ENCODE results near the gene VENTX. TPM values are rescaled to one million over a fixed set of nuclear protein-coding genes. Genes with fewer than 3 reads are reported as not detected.

VENTX gene
- total and polyA plus RNA-seq, 4 donors = 0.06 to 0.24 (median 0.14) TPM; not detected in 1

DNA sequence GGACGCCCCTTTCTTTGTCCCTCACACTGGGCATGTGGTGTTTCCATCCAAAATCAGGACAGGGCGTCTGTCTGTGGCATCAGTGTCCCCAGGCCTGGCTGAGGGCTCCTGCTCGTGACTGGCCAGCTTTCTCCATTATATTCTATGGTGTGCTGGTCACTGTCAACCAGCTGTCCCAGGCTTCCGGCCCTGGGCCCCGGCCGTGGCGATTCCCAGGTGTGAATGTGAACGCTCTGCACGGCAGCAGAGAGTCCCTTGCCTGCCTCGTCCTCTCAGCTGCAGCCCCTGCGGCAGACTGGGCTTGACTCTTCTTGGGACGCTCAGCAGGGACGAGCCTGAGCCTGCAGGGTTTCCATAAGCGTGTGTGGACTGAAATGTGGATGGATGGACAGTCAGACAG lies 13.6 kb upstream of the VENTX start:
- no peaks in the 10 kb centered on the region for H3K9me3 ChIP-seq (ENCODE audit: control insufficient read depth, insufficient read depth, low read length)
- WGBS (ENCODE audit: insufficient coverage) = 82% methylated on average over 11 of the region's 14 CpGs
- H3K4me3 ChIP-seq (ENCODE audit: low read depth, low read length) = no peak overlapping the region
- H3K27ac ChIP-seq (ENCODE audit: low read depth, low read length) = no peak overlapping the region
- no peak for DNase-seq (ENCODE audit: low read depth in 4 of 6, low spot score in 6 of 6)
- peaks cover under 1% of the 10 kb centered on the region for H3K4me1 ChIP-seq (ENCODE audit: control insufficient read depth, insufficient read depth, low read length)
- H3K36me3 ChIP-seq (ENCODE audit: control insufficient read depth, insufficient read depth, low read length) = peaks cover 49% of the 10 kb centered on the region
- H3K27me3 ChIP-seq (ENCODE audit: control insufficient read depth, insufficient read depth, low read length) = peaks cover 18% of the 10 kb centered on the region

DNA sequence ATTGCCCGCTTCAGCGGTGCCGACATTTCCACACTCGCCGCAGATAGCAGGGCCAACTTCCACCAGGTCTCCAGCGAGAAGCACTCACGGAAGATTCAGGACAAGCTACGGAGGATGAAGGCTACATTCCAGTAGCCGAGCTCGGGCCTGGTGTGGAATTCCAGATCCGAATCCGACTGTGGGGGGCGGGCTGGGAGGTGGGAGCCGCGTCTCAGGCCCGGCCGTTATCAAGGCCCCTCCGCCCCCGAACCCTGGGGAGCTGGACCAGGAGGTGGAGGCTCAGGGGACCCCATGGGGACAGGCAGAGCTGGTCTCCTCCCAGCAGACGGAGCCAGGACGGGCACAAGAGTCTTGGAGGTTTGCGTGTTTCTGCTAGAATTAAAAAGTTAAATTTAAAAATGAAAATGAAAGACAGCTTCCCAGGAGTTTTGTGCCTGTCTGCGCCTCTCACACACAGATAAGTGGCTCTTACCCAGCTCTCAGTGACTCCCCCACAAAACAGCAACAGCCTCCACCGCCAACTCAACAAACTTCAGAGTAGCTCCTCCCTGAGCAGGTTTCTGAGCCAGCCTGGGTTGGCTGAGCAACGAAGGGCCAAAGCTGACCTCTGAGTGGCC lies 12.8 kb upstream of the VENTX start:
- peaks cover 8% of the 10 kb centered on the region for H3K4me1 ChIP-seq (ENCODE audit: control insufficient read depth, insufficient read depth, low read length)
- no peak for DNase-seq (ENCODE audit: low read depth in 4 of 6, low spot score in 6 of 6)
- H3K4me3 ChIP-seq (ENCODE audit: low read depth, low read length) = no peak overlapping the region
- no peak overlapping the region for H3K27ac ChIP-seq (ENCODE audit: low read depth, low read length)
- H3K27me3 ChIP-seq (ENCODE audit: control insufficient read depth, insufficient read depth, low read length) = peaks cover 26% of the 10 kb centered on the region
- peaks cover 41% of the 10 kb centered on the region for H3K36me3 ChIP-seq (ENCODE audit: control insufficient read depth, insufficient read depth, low read length)
- 67% methylated on average over 24 of the region's 25 CpGs for WGBS (ENCODE audit: insufficient coverage)
- H3K9me3 ChIP-seq (ENCODE audit: control insufficient read depth, insufficient read depth, low read length) = no peaks in the 10 kb centered on the region

DNA sequence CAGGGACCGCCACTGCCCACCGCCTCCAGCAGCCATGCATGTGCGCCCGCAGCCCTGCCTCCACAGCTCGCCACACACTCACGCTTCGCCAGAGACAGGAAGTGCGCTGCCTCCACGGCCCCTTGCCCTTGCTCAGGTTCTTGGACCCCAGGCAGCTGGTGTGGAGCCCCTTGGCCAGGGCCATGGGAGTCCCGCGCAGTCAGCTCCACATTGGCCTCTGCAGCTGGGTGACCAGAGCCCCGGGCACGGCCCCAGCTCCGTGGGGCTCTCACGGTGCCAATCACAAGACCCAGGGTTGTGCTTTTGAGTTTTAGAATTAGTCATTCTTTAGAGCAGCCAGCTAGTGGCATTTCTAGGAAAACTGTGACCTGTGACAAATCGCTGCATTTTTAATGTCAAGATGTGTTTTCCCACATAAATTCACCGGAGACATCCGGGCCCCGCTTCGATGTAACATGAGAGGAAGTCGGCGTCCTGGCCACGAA lies 11.9 kb upstream of the VENTX start:
- 85% methylated on average over 23 of the region's 23 CpGs for WGBS (ENCODE audit: insufficient coverage)
- Histone ChIP-seq H3K9me3 (ENCODE audit: control insufficient read depth, insufficient read depth, low read length) (no peaks in the 10 kb centered on the region), H3K4me1 (ENCODE audit: control insufficient read depth, insufficient read depth, low read length) (peaks cover 8% of the 10 kb centered on the region), H3K4me3 (ENCODE audit: low read depth, low read length) (no peak overlapping the region), H3K36me3 (ENCODE audit: control insufficient read depth, insufficient read depth, low read length) (peaks cover 40% of the 10 kb centered on the region), H3K27me3 (ENCODE audit: control insufficient read depth, insufficient read depth, low read length) (peaks cover 26% of the 10 kb centered on the region), H3K27ac (ENCODE audit: low read depth, low read length) (no peak overlapping the region)
- DNase-seq (ENCODE audit: low read depth in 4 of 6, low spot score in 6 of 6) = no peak

DNA sequence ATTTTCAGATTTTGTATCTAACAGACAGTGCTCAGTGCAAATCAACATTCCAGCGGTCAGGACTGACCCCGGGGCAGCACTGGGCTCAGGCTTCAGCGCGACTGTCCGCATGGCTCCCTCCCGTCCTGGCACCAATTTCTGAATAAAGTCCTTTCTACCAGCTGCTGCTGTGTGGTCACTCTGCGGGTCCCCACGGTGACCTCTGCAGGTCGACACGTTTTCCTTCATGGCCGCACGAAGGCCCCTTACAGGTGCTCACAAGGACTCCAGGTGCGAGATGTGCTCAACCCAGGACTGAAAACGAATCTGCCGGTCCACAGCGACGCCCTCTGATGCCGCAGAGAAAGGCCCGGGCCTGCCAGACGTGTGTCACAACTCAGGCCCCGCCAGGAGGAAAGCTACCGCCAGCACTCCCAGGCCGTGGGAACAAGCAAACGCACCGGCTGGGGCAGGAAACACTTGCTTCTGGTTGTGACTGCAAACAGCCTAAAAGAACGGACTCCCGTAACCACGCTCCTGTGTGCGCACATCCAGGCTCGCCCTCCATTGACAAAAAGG lies 11.3 kb upstream of the VENTX start:
- peaks cover 29% of the 10 kb centered on the region for H3K27me3 ChIP-seq (ENCODE audit: control insufficient read depth, insufficient read depth, low read length)
- peaks cover 11% of the 10 kb centered on the region for H3K4me1 ChIP-seq (ENCODE audit: control insufficient read depth, insufficient read depth, low read length)
- H3K36me3 ChIP-seq (ENCODE audit: control insufficient read depth, insufficient read depth, low read length) = peaks cover 34% of the 10 kb centered on the region
- 56% methylated on average over 30 of the region's 30 CpGs for WGBS (ENCODE audit: insufficient coverage)
- H3K27ac ChIP-seq (ENCODE audit: low read depth, low read length) = no peak overlapping the region
- no peak for DNase-seq (ENCODE audit: low read depth in 4 of 6, low spot score in 6 of 6)
- H3K4me3 ChIP-seq (ENCODE audit: low read depth, low read length) = no peak overlapping the region
- H3K9me3 ChIP-seq (ENCODE audit: control insufficient read depth, insufficient read depth, low read length) = no peaks in the 10 kb centered on the region

DNA sequence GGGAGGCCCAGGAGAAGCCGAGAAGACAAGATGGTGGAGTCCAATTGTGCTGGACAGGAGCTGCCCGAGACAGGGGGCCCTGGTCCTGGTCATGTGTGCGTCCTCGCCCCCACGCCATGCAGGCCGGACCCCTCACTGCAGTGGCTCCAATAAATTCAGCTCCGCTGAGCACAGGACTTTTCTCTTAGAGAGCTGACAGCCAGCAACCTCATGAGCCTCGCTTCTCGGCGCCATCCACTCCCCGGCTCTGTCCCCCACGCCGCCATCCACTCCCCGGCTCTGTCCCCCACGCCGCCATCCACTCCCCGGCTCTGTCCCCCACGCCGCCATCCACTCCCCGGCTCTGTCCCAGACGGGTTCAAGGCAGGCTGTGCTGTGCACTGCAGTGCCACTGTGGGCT lies 10.4 kb upstream of the VENTX start:
- no peak for DNase-seq (ENCODE audit: low read depth in 4 of 6, low spot score in 6 of 6)
- H3K4me3 ChIP-seq (ENCODE audit: low read depth, low read length) = no peak overlapping the region
- peaks cover 32% of the 10 kb centered on the region for H3K36me3 ChIP-seq (ENCODE audit: control insufficient read depth, insufficient read depth, low read length)
- H3K27me3 ChIP-seq (ENCODE audit: control insufficient read depth, insufficient read depth, low read length) = peaks cover 39% of the 10 kb centered on the region
- no peaks in the 10 kb centered on the region for H3K9me3 ChIP-seq (ENCODE audit: control insufficient read depth, insufficient read depth, low read length)
- 77% methylated on average over 21 of the region's 21 CpGs for WGBS (ENCODE audit: insufficient coverage)
- H3K27ac ChIP-seq (ENCODE audit: low read depth, low read length) = no peak overlapping the region
- H3K4me1 ChIP-seq (ENCODE audit: control insufficient read depth, insufficient read depth, low read length) = peaks cover 13% of the 10 kb centered on the region

DNA sequence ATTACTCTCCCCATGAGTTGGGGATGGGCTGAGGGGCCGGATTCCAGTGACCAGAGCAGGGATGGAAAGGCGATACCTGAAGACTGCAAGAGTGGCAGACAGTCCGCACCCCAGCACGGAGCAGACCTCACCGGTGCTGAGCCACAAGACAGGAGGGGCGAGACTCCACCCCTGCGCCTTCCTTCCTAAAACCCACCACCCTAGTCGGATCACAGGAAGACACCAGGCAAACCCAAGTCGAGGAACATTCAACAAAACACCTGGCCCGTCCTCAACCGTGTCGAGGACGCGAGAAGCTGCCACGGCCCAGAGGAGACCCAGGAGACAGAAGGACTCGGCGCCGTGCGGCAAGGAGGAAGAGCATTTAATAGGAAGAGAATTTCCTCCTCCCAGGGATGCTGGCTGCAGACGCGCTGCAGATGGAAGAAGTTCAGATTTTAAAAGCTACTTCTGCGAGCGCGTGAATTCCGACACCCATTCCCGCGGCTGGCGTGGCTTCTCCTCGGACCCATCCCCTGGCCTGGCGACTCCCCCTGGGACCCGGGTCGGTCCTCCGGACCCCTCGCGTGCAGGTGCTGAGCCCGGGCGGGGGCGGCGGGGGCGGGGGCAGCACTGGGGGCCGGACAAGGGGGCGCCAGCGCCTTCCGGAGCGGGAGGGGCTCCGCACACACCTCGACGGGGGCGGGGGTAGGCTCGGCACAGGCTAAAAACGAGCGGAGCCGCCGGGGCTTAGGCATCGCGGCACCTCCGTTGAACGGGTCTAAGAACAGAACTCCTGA lies 8.2 kb upstream of the VENTX start:
- no peaks in the 10 kb centered on the region for H3K9me3 ChIP-seq (ENCODE audit: control insufficient read depth, insufficient read depth, low read length)
- H3K27me3 ChIP-seq (ENCODE audit: control insufficient read depth, insufficient read depth, low read length) = peaks cover 58% of the 10 kb centered on the region
- H3K27ac ChIP-seq (ENCODE audit: low read depth, low read length) = no peak overlapping the region
- peaks cover 28% of the 10 kb centered on the region for H3K36me3 ChIP-seq (ENCODE audit: control insufficient read depth, insufficient read depth, low read length)
- WGBS (ENCODE audit: insufficient coverage) = 4% methylated on average over 54 of the region's 58 CpGs
- DNase-seq (ENCODE audit: low read depth in 4 of 6, low spot score in 6 of 6) = peak in 2 of 6 donors; percentile 33 to 44
- peaks cover 13% of the 10 kb centered on the region for H3K4me1 ChIP-seq (ENCODE audit: control insufficient read depth, insufficient read depth, low read length)
- no peak overlapping the region for H3K4me3 ChIP-seq (ENCODE audit: low read depth, low read length)

DNA sequence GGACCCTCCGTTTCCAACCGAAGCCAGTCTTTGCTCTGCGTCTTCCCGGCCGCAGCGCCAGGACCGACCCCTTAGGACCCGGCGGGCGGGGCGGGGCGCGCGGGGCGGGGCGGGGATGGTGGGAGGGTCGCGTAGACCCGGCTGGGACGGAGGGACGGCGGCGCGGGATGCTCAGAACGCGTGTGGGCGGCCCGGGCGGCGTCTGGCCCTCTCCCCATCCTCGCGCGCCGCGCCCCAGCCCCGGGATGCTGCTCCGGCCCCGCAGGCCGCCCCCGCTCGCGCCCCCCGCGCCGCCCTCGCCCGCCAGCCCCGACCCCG lies 7.7 kb upstream of the VENTX start, which contains the start of gene UTF1:
Gene UTF1 (plus strand): TSS at position 174 of the 318 bp plus-strand sequence. CDS start 72 bp downstream, at position 246.
- peaks cover 59% of the 10 kb centered on the region for H3K27me3 ChIP-seq (ENCODE audit: control insufficient read depth, insufficient read depth, low read length)
- H3K4me3 ChIP-seq (ENCODE audit: low read depth, low read length) = no peak within 1 kb of the TSS
- no peaks in the 10 kb centered on the region for H3K9me3 ChIP-seq (ENCODE audit: control insufficient read depth, insufficient read depth, low read length)
- H3K27ac ChIP-seq (ENCODE audit: low read depth, low read length) = no peak within 1 kb of the TSS
- WGBS (ENCODE audit: insufficient coverage) = 0% methylated on average over 47 of the region's 49 CpGs
- H3K4me1 ChIP-seq (ENCODE audit: control insufficient read depth, insufficient read depth, low read length) = peaks cover 13% of the 10 kb centered on the region
- no peak for DNase-seq (ENCODE audit: low read depth in 4 of 6, low spot score in 6 of 6)
- H3K36me3 ChIP-seq (ENCODE audit: control insufficient read depth, insufficient read depth, low read length) = peaks cover 23% of the 10 kb centered on the region

DNA sequence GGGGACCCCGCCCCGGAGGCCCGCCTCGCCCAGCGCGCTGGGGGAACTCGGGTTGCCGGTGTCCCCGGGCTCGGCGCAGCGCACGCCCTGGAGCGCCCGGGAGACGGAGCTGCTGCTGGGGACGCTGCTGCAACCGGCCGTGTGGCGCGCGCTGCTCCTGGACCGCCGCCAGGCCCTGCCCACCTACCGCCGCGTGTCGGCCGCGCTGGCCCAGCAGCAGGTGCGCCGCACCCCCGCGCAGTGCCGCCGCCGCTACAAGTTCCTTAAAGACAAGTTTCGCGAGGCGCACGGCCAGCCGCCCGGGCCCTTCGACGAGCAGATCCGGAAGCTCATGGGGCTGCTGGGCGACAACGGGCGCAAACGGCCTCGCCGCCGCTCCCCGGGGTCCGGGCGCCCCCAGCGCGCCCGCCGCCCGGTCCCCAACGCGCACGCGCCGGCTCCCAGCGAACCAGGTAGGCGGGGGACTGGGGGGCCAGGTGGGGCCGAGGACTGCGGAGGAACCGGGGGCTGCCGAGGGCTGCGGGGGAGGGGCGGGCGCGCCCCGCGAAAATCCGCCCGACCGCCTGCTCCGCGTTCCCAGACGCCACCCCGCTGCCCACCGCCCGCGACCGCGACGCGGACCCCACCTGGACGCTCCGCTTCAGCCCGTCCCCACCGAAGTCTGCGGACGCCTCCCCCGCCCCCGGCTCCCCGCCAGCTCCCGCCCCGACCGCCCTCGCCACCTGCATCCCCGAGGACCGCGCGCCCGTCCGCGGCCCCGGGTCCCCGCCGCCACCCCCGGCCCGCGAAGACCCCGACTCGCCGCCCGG lies 7.1 kb upstream of the VENTX start:
- H3K4me1 ChIP-seq (ENCODE audit: control insufficient read depth, insufficient read depth, low read length) = peaks cover 16% of the 10 kb centered on the region
- peaks cover 18% of the 10 kb centered on the region for H3K36me3 ChIP-seq (ENCODE audit: control insufficient read depth, insufficient read depth, low read length)
- H3K27ac ChIP-seq (ENCODE audit: low read depth, low read length) = no peak overlapping the region
- no peaks in the 10 kb centered on the region for H3K9me3 ChIP-seq (ENCODE audit: control insufficient read depth, insufficient read depth, low read length)
- under 1% methylated on average over 120 of the region's 122 CpGs for WGBS (ENCODE audit: insufficient coverage)
- DNase-seq (ENCODE audit: low read depth in 4 of 6, low spot score in 6 of 6) = peak in 3 of 6 donors; percentile 5 to 22 (median 22)
- H3K27me3 ChIP-seq (ENCODE audit: control insufficient read depth, insufficient read depth, low read length) = peaks cover 64% of the 10 kb centered on the region
- H3K4me3 ChIP-seq (ENCODE audit: low read depth, low read length) = no peak overlapping the region

DNA sequence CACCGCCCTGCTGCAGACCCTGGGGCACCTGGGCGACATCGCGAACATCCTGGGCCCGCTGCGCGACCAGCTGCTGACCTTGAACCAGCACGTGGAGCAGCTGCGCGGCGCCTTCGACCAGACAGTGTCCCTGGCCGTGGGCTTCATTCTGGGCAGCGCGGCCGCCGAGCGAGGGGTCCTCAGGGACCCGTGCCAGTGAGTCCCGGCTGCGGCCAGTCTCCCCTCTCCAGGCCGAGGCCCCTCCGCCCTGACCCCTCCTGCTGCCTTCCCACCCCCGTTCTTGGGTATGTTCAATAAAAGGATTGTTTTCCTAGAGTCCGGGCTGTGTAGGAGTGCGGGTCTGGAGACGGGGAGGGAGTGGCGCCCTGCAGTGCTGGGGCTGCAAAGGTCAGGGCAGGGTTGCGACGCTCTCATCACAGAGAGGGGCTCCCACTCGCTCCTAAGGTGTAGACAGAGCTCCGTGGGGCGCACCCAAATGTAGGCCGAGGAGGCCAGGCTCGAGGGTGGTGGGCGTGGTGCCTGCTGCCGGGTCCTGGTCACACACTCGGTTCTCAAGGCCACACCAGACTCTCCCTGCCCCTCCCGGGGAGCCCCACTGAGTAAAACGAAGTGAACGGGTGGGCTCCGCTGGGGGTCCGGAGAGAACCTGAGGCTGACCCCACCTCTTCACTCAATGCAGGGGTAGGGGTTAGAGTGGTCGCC lies 6.3 kb upstream of the VENTX start:
- no peak overlapping the region for H3K27ac ChIP-seq (ENCODE audit: low read depth, low read length)
- peaks cover 19% of the 10 kb centered on the region for H3K4me1 ChIP-seq (ENCODE audit: control insufficient read depth, insufficient read depth, low read length)
- H3K27me3 ChIP-seq (ENCODE audit: control insufficient read depth, insufficient read depth, low read length) = peaks cover 71% of the 10 kb centered on the region
- H3K9me3 ChIP-seq (ENCODE audit: control insufficient read depth, insufficient read depth, low read length) = no peaks in the 10 kb centered on the region
- H3K36me3 ChIP-seq (ENCODE audit: control insufficient read depth, insufficient read depth, low read length) = peaks cover 11% of the 10 kb centered on the region
- no peak for DNase-seq (ENCODE audit: low read depth in 4 of 6, low spot score in 6 of 6)
- no peak overlapping the region for H3K4me3 ChIP-seq (ENCODE audit: low read depth, low read length)
- WGBS (ENCODE audit: insufficient coverage) = 12% methylated on average over 33 of the region's 44 CpGs

Measured in spinal cord (tissue), 10 donors.